NCI-H82 treated with DMSO at 0.1 percent for 48 hours (cell line): Measurements from ENCODE around the gene ROBO1.

Experiments
- DNase-seq: peaks from one replicate; lab custom pipeline; 2025; ENCODE audit not compliant: unreplicated experiment; lab: John Stamatoyannopoulos, UW

The ROBO1 gene

DNA sequence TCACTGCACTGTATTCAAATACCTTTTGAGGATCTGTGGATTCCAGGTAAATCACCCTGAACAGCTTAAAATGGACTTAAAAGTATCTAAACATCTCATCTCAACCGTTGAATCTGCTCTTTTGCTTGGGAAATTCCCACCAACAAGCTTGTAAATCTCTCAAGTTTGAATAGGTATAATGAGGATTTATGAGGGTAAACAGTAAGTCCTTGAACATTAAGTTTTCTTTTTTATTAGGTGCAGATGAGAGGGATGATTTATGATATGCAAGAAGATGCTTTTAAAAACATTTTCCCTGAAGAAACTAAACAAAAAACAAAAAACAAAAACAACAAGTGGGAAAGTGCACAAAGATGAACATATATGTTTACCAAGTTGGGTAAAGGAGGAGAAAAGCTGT, 290.6 kb downstream of the ROBO1 start:
- no peak for DNase-seq

DNA sequence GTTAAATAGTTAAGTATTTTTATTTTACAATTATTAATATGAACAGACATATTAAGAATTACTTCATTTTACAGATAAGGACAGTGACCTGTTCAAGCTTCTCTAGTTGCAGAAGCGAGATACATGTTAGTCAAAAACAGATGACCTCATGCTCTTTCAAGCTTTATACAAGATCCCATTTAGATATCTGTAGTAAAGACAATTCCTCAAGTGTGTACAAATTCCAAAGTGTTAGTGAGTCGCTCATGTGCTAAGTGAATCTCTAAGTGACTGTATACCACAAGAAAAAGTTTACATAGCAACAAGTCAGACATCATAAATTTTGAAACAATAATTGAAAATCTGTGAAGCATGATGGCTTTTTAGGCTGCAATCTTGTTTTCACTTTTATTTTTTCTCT, 293.8 kb downstream of the ROBO1 start:
- DNase-seq, result no peak

DNA sequence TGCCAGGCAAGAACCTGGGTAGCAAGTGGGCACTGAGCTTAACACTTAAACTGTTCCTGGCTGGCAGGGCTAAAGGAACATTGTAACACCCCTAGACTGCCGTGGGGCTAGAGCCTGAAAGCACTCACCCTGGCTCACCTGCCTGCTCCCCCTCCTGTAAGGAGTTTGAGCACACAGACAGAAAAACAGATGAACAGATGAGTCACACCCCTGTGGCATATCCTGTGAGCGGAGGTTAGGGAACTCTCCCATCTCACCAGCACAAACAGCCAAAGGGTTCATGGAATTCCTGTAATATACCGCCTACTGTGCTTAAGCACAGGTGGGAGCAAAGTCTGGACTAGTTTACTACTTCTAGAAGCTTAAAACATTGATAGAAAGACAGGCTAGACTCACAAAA, 300.1 kb downstream of the ROBO1 start:
- DNase-seq, result no peak

DNA sequence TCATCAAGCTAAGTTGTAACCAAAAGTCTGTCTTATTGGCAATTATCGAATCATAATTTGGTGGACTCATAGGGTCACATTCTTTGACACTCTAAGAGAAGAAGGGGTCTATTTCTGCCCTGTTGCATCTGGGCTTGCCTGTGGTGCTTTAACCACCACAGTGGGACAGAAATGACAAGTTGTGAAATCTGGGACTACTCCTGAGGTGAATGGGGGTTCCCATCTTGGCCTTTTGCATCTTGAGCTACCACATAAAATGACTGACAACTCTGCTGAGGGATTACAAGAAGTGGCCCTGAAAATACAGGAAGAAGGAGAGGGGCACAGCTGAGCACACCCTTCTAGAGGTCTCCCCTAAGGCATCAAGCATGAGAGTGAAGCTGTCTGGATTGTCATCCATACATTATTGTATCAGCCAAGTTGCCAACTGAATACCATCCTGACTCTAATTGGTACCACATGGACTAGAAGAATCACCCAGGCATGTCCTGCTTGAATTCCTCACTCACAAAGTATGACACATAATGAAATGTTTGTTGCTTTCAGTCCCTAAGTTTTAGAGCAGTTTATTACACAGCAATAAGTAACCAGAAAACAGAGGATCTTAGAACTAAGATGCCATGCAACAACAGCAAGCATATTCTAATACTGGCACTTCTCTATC, 306.5 kb downstream of the ROBO1 start:
- no peak for DNase-seq

DNA sequence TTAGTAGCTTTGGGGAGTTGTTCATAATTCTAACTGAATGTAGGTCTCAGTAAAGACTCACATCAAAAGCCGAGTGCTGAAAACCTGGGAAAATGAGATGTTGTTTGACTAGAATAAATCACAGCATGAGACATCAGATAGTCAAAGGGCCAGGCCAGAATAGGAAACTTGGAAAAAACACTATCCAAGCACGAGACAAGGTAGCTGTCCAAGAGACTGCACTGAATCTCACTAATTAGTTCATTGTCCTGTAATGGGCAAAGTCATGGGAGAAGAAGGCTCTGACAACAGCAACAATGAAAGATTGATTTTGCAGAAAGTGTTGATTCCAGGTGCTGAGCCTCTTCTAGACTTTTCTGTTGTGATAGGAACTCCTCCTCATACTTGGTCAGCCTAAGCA, 314.2 kb downstream of the ROBO1 start:
- no peak for DNase-seq

DNA sequence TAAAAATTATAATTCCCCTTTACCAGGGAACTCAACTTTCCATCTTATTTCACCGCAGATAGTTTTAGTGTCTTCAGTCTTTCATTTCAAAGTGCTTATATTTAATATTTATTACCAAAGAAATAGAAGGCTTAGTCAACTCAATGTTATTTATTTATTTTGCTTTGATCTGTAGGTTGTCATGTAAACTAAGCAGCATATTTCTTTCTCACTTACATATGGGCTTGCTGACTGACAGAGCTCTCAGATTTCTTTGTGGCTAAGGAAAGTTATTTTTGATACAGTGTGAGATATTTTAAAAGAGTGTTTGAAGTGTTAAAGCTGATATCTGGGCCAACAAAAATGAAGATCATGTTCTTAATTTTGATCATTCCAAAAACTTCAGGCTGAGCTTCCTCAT, 331.4 kb downstream of the ROBO1 start:
- no peak for DNase-seq

DNA sequence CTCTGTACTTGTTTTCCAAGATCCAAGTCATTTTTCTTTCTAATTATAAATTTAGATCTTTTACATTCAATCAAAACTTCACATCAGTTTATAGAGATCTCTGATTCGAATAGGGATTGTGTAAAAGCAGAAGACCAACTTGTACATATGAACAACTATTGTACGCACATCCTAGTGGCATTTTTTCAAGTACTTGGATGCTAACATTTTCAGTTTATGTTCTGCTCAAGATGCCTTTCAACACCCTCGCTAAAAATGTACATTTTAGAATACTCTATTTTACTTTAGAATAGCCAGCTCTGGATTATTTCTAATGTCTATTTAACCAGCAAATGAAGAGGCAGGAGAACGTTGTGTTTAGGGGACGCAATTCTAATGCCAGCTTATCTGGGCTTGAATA, 340.7 kb downstream of the ROBO1 start:
- no peak for DNase-seq

DNA sequence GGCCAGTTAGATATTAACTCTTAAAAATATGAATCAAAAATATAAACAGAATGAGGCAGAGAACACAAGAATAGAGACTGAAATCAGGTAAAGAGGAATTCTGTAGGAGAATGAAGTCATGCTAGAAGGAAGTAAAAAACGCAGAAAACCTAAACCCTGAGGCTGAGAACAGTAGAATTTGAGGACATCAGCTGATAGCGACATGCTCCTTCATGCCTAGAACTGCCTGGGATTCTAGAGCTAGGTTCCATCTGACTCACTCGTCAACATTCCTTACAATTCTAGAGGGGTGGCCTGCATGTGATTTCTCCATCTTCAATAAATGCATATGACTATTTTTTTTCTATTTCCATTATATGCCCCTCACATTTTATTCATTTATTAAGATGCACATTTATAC, 343.0 kb downstream of the ROBO1 start:
- no peak for DNase-seq

DNA sequence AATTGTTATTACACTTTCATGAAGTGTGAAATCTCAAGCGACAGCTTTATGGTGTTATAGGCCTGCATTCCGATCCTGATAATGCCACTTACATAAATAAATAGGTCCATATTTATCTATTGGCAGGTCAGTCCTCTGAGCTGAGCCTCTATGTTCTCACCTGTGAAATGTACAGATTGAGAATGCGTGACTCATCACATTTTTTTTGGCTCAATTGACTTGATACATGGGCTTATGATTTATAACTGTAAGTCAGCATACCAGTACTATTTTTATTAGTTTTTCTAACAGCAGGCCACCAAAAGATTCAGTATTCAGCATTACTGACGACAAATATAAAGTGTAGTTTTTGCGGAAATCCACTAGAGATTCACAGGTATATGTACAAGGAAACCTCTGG, 344.4 kb downstream of the ROBO1 start:
- no peak for DNase-seq

DNA sequence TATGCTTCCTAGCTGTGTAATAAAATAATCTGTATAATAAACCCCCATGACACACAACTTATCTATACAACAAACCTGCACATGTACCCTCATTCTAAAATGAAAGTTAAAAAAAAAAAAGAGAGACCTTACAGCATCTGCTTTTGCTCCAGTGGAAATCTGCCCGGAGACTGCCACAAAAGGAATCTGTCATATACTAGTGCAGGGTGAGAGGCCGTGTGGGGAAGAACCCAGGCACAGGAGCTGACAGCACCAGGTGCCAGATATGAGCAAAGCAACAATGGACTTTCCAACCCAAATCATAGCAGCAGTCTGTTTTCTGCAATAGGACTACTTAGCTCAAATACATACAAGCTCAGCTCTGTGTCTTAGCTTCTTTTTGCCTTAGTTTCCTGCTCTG, 346.5 kb downstream of the ROBO1 start:
- DNase-seq, result no peak

DNA sequence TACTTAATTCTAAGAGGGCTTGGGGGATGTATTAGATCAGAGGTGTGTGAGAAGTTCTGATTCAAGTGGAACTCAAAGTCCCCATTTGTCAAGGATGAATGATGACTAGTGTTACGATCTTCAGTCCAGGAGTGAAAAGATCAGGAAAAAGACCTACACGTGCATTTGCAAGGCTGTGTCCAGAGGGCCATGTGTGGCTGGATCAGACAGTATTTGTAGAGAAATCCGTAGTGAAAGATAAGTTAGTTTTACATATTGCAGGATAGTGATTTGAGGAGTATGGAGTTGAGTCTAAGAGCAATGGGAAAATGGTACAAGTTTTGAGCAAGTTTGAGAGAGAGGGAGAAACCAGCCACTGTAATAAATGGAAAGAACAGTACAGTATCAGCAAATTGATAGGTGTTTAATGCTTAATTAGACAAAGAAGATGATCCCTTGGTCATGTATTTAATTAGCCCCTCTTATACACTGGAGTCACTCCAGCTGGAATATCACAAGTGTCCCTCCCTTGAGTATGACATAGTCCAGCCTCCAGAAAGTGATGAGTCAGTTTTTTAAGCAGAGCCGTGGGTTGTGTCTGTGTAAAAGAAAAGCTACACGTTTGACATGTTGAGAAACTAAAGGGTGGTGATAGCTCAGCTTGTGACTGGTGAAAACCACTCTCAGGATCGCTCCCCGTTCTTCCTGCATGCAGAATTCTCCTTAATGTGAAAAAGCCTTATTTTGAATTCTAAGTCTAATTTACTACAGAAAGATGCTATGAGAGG, 348.8 kb downstream of the ROBO1 start:
- DNase-seq, result no peak

DNA sequence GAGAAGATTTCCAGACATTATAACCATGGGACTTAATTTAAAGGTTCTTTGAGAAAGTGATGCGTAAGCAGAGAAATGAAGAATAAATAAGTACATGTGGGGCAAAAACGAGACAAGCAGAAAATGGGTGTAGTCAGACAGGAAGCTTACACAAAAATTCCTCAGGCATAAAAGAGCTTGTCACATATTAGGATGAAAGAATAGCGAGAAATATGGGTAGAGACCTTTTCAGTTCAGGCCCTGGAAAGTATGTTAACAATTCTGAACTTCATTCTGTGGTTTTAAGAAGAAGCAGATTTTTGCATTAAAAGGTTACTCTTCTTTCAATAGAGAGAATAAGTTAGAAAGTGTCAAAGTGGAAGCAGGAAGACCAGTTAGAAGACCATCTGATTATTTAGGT, 352.4 kb downstream of the ROBO1 start:
- DNase-seq, result no peak

DNA sequence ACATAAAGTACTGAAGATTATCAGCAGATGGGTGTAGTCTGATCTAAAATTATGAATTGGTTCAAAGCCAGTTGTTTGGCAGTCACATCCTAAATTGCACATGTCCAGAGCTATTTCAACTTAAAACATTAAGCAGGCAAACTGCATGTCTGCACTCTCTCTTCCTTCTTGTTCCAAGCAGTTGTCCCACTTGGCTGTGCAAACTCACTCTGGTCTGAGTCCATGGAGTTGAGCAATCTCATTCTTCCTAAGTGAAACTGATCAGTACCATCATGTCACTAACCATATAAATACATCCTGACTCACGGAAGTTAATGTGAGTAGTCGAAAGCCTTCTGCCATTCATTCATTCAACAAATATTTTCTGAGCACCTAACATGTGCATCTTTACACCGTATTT, 353.0 kb downstream of the ROBO1 start:
- no peak for DNase-seq

DNA sequence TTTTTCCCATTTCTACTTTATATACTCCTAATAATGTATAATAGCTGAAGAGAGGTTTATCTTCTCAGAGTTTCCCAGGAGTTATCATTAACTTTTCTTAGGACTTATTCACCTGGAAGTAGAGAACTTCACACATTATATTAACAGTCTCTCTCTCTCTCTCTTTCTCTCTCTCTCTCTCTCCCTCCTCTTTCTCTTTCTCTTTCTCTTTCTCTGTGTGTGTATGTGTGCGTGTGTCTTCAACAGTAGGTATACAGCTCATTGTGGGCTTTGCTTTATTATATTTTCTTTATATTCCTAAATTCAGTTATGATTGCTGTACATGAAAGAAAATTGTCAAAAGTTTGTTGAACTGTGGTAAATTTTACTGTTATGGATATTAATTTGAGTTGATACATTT, 353.8 kb downstream of the ROBO1 start:
- DNase-seq, result no peak

DNA sequence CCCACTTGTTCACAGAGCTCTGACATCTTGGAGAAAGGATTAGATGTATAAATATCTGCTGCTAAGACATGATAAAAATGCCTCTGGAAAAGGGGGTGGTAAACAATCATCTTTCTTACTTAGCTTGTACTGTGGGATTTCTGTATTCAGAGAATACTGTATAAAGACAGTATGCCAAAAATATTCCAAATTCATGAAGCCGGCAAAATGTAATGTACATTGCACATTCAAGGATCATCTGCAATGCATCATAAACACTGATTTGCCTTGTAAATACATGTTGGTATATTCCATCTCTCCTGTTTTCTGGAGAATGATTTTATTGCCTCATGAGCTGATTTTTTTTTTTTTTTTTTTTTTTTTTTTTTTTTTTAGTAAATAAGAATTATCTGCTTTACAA, 355.3 kb downstream of the ROBO1 start:
- DNase-seq, result no peak

DNA sequence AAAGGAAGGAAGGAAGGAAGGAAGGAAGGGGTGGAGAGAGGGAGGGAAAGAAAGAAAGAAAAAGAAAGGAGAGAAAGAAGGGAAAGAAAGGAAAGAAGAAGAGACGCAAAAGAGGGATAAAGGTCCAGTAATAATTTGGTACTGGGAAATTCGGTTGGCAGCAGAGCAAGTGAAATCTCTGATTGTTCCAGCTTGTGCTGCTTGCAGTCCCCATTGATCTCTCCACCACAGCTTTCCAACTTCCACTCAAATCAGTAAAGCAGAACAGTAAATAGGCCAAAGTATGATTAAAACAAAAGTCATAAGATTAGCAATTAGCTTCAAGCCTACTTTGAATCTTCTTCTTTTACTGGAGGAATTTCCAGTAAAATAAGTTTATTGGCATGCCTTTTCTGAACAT, 357.2 kb downstream of the ROBO1 start:
- DNase-seq, result no peak

DNA sequence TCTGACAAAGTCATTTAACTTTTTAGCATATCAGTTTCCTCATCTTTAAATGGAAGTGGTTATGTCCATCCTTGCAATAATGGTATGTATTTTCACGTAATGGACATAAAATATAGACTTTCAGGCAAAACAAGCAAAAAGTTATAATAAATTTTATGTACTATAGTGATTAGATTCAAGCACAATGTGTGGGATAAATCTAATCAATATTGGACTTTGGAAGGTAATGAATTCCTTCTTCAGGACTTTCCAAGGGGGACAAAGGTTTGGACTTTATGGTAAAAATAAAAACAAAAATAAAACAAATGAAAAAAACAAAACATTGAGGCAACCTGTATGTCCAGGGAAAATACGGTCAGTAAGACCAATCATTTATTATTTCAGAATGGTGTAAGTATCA, 357.7 kb downstream of the ROBO1 start:
- no peak for DNase-seq

DNA sequence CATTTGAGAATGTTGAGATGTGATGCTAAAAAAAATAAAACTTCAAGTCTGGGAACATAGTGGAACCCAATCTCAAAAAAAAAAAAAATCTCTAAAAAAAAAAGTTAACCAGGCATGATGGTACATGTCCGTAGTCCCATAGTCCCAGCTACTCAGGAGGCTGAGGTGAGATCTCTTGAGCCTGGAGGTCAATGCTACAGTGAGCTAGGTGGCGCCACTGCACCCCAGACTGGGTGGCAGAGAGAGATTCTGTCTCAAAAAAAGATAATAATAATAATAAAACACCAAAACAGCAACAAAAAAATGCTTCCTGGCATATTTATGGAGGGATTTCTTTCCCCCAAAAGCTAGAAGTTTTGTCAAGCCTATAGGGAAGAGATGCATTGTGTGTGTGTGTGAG, 361.6 kb downstream of the ROBO1 start:
- DNase-seq, result no peak

DNA sequence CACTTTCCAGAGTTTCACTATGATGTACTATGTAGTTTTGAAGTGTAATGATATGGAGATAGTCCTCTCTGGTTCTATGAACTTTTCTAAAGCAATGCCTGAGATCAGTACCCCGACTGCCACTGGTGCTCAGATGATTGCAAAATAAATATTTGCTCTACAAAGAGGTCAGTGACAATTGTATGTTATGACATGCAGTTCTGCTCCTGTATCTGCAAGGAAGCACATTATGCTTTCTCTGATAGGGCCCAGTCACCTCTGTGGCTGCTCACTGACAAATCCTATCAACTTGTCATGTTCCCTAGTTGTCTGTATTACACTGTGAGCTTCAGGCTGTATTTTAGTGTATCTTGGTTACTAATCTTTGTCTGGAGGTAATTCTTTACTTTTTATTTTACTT, 362.6 kb downstream of the ROBO1 start:
- no peak for DNase-seq

DNA sequence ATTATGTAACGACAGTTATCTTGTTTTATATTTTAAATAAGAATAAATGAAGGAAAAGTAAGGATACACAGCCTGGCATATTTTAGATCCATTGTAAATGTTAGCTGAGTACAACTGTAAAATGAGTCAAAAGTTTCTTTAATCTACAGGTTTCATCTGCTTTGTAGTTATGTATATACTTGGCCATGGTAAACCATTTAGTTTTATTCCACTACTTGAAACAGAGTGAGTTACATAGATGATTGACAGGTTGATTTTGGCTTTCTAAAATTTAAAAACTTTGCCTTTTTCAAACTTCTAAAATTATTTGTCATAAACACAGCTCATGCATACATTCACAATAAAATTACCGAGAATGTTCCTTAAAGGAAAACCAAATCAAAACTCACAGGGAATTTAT, 371.2 kb downstream of the ROBO1 start:
- no peak for DNase-seq

DNA sequence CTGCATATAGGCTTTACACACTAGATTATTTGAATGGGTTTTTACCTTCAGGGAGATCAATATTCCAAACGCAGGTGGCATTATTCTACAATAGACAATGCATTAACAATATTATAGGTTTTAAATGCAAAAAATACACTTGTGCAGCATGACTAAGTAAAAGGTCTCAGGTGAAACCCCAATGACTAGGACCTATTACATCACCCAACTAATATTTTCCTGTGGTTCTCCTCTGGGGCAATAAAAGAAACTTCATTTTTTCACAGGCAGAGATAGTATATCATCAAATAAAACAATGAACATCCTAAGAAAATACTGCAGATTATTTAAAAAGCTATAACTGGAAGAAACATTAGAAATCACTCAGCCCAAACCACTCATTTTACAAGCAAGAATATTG, 375.3 kb downstream of the ROBO1 start:
- DNase-seq, result no peak

DNA sequence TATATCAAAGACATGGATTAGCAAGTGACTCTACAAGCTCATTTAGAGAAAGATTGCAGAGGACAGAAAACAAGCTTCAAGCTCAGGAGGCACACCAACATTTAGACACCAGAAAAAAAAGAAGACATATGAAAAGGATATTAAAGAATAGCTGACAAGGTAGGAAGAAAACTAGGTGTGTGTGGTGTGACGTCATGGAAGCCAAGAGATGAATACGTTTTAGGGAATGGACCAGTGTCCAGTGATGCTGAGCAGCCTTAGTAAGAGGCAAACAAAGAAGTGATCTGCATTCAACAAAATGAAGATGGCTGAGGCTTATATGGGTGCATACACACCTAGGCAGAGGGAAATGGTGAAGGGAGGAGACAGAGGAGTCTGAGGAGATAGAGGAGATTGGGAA, 377.4 kb downstream of the ROBO1 start:
- no peak for DNase-seq

DNA sequence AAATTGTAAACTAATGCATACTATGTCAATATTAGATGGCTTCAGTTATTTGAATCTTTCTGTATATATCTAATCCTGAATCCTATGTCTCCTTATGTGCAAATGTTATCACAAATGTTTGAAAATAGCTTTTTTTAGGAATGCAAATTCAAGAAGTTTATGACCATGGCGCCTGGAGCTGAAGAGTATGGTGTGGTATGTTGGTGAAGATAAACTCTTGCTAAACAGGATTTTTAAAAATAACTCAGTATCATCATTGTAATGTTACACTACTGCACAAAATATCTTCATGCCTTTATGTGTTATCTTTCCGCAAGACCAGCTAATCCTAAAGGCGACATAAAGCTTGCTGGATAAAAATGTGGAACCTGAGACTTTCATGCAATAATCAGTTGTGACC, 382.6 kb downstream of the ROBO1 start:
- no peak for DNase-seq
